C4-2B (cell line): ENCODE results near the gene GNPTAB.

ENCODE experiments used
- H3K27ac ChIP-seq: fragments of 450-650 bp; 2 replicates; pipeline ENCODE4 v1.5.1; 2017
- CTCF ChIP-seq: fragments of 450-650 bp; conservative IDR thresholded peaks from 2 replicates; pipeline ENCODE4 v1.5.1; 2017; ENCODE audit warnings: mild to moderate bottlenecking
- ZFX ChIP-seq: fragments of 450-650 bp; IDR thresholded peaks from 2 replicates; pipeline ENCODE4 v1.6.1; 2017

GNPTAB gene

DNA sequence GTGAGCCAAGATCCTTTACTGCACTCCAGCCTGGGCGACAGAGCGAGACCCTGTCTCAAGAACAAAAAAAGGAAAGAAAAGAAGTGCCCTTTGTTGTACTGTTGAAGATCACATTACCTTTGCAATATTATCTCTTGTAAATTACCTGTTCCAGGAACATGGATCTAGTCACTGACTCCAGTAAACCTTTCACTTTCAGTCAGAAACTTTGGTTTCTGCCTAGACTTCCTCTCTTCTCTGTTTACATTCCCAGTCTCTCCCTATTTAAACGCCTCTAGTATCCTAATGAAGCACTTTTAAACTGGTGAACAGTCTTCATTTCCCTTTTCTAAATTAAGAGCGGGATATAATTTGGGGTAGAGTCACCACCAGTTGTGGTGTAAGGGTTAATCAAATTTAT, 120.5 kb downstream of the GNPTAB start:
- TF ChIP-seq CTCF: no peak
- no peak for TF ChIP-seq ZFX
- H3K27ac ChIP-seq: peak overlapping the region; percentile 88

DNA sequence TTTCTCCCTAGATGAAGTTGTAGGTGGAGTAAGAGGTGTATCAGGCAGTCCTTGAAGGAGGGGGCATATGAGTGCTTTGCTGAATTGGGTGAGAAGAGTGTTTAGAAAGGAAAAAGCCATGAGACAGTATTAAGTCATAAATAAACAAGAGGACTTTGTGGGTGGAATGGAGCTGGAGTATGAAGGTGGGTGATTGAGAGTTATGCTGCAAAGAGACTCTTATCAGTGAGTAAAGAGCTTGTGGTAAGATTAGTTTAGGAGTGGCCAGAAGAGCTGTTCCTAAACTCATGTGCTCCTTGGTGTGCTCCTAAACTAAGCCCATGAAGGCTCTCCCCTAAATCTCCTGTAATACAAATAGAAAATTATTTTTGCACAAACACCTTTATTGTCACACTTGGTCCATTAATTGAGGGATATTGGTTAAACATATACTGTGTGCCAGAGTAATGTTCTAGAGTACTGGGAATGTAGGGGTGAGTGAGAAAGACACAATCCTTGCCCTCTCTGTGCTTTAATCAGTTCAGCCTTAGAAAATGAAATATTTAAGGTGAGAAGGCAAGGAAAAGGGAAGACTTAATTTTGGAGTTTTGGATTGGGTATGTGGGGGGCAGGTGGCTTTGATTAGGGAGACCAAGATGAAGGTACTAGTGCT, 123.5 kb downstream of the GNPTAB start:
- H3K27ac ChIP-seq: peak overlapping the region; percentile 55; the same call in 1 of the 2 replicates
- TF ChIP-seq ZFX (no peak), CTCF (no peak)

DNA sequence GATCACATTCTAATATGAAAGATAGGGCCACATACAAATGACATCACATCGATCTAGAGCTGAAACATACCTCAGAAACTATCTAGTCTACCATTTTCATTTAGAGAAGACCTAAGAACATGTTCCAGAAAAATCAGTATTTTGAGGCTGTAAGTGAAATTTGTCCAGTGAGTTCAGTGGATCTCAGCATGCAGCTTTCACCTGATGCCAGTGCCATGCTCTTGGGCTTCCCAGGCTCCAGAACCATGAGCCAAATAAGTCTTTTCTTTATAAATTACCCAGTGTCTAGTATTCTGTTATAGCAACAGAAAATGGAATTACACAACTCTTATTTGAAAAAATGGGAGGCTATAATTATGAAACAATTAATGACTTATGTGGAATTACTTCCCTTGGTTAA, 124.4 kb downstream of the GNPTAB start:
- peak overlapping the region; percentile 61 for H3K27ac ChIP-seq
- TF ChIP-seq ZFX (no peak), CTCF (no peak)

DNA sequence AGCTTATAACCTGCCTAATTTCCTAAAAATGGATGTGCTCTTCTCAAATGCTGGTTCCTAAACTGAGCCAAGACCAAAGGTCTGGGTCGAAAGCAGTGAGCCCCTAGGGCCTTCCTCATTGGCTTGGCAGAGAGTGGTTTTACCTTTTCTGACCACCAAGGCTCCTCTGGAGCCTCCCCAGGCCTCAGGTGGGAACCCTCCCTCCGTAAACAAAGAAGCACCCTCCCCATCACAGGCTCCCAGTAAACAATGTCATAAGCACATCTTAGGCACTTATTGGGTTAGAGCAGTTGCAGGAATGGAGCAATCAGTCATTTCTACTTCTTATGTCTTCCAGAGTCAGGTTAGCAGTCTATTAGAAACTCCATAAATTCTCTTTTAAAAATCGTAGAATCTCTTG, 127.3 kb downstream of the GNPTAB start:
- TF ChIP-seq ZFX: no peak
- no peak for TF ChIP-seq CTCF
- H3K27ac ChIP-seq: peak overlapping the region; percentile 67

DNA sequence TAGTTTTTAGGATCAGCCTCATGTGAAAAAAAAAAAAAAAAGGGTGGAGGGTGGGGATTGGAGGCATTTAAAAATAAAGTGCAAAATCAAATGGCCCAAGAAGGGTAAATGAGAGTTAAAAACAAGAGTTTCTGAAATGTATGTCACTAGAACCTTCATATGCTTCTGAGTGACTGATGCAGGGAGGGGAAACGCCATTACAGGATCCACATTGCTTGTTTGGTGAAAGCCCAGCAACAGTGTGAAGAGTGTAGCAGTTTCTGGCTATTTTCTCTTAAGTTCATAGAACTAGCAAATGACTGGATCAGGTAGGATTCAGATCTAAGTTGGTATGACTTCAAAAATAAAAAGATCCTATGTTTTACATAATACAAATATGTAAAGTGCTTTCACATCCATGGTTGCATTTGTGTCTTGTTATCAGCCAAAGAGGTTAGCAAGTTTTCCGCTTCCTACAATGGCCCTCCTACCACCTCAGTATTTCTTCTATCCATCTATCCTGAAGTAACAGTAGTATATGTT, 130.4 kb downstream of the GNPTAB start:
- H3K27ac ChIP-seq: no peak overlapping the region
- TF ChIP-seq CTCF (no peak), ZFX (no peak)

DNA sequence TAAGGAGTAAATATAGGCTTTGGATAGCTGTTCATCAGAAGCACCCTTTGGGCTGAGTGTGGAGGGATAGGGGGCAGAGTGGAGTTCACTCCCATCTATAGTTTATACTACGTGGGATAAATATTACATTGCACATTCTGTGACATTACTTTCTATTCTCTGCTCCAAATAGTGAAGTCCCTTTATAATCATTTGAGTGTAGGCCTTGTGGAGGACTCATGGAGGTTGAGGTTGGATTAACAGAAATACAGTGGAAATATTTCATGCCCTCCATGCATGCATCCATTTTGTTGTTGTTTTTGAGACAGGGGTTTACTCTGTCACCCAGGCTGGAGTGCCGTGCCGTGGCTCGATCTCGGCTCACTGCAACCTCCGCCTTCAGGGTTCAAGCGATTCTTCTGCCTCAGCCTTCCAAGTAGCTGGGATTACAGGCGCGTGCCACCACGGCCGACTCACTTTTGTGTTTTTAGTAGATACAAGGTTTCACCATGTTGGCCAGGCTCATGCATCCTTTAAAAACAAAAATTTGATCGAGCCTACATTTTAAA, 131.9 kb downstream of the GNPTAB start:
- peak overlapping the region; percentile 100 for H3K27ac ChIP-seq
- no peak for TF ChIP-seq ZFX
- peak; percentile 40 for TF ChIP-seq CTCF

DNA sequence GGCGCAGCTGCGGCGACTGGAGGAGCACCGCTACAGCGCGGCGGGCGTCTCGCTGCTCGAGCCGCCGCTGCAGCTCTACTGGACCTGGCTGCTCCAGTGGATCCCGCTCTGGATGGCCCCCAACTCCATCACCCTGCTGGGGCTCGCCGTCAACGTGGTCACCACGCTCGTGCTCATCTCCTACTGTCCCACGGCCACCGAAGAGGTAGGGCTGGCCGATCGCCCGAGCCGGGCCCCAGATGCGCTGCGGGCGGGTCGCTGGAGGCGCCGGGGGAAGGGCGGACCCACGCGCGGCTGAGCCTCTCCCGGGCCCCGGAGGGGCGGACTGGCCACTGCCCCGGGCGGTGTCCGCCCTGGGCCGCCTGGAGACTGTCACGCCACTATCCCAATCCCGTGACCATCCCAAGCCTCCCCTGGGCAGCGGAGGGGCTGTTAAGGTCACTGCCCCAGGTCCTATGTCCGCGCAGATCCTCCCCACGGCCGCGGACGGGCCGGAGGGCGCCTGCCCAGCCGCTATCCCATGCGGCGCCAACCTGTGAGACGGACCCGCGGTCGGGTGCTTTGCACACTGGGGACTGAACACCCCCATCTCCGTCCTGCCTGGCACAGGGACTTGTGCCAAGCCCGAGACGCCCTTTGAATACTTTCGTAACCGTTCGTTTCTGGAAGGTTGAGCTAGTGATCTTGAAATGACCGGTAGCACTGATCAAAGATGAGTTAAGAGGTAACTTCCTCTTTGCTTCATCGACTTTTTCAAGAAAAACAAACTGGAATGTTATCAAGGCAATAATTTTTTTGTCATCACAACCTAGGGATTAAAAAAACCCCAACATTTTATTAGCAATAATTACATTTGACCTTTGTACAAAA, 132.6 kb downstream of the GNPTAB start:
- TF ChIP-seq ZFX (peak; percentile 64), CTCF (no peak)
- H3K27ac ChIP-seq: peak overlapping the region; percentile 100
